CD4-positive, alpha-beta T cell treated with Interleukin-6 for 4 hours (primary cell): ENCODE data around the gene DCAF4L1.

ENCODE experiments used
- DNase-seq: peaks from one replicate; pipeline ENCODE4 v3.0.0-alpha.2; 2020; ENCODE audit warnings: mixed read lengths

Gene DCAF4L1

GRCh38 chr4:41990365-41991111, 9.0 kb downstream of the DCAF4L1 start, which contains the start of gene SLC30A9:
SLC30A9 (plus strand) TSS chr4:41990530; CDS start chr4:41990652, 122 bp downstream.
- DNase-seq = peak; percentile 94

- no peak for DNase-seq
These were observed 10.6 kb downstream of the DCAF4L1 start for GRCh38 chr4:41991916-41992767.

- DNase-seq = no peak
These were observed 11.7 kb downstream of the DCAF4L1 start for GRCh38 chr4:41992967-41993857.

GRCh38 chr4:41994461-41994985, 13.0 kb downstream of the DCAF4L1 start:
- no peak for DNase-seq

GRCh38 chr4:41998019-41998418, 16.5 kb downstream of the DCAF4L1 start:
- DNase-seq = no peak

GRCh38 chr4:41999321-41999720, 17.8 kb downstream of the DCAF4L1 start:
- DNase-seq = no peak

- DNase-seq = no peak
These were observed 26.6 kb downstream of the DCAF4L1 start for GRCh38 chr4:42008011-42008786.

GRCh38 chr4:42015438-42015837, 33.9 kb downstream of the DCAF4L1 start:
- DNase-seq = no peak

- DNase-seq = no peak
These were observed 36.9 kb downstream of the DCAF4L1 start for GRCh38 chr4:42018451-42018850.
